ENCODE data around the gene SDR42E2. TPM values are rescaled to one million over a fixed set of nuclear protein-coding genes. Genes with fewer than 3 reads are reported as not detected.

SDR42E2 gene
- total RNA-seq, 1 donor from 2014 or later = 0.24 TPM

- no peak for DNase-seq
- no peaks in the 10 kb centered on the region for H3K36me3 ChIP-seq
- TF ChIP-seq CTCF (IDR thresholded peaks at IDR 0.05) = no peak
- H3K9me3 ChIP-seq = no peaks in the 10 kb centered on the region
- no peak for ATAC-seq
- no peaks in the 10 kb centered on the region for H3K27me3 ChIP-seq (ENCODE audit: low read depth)
- H3K4me1 ChIP-seq = peaks cover 16% of the 10 kb centered on the region
- no peak overlapping the region for H3K27ac ChIP-seq
- no peak overlapping the region for H3K4me3 ChIP-seq
- intact Hi-C loops (cut with DNase I) = no loop called here
Observed at GRCh38 chr16:22184615-22184968, 22.3 kb downstream of the SDR42E2 start.

GRCh38 chr16:22186517-22186916 lies 24.2 kb downstream of the SDR42E2 start:
- intact Hi-C loops (cut with DNase I) = loop anchor here (5.0 kb wide), 1 partner anchor 184 kb away; the partner anchor contains the start of gene PDZD9
- no peak for ATAC-seq
- H3K4me3 ChIP-seq = no peak overlapping the region
- no peak for TF ChIP-seq CTCF (IDR thresholded peaks at IDR 0.05)
- H3K36me3 ChIP-seq = no peaks in the 10 kb centered on the region
- no peak for DNase-seq
- H3K4me1 ChIP-seq = peaks cover 20% of the 10 kb centered on the region
- H3K27ac ChIP-seq = no peak overlapping the region
- no peaks in the 10 kb centered on the region for H3K9me3 ChIP-seq
- H3K27me3 ChIP-seq (ENCODE audit: low read depth) = no peaks in the 10 kb centered on the region

GRCh38 chr16:22188267-22188594 lies 25.9 kb downstream of the SDR42E2 start:
- Histone ChIP-seq H3K27me3 (ENCODE audit: low read depth) (no peaks in the 10 kb centered on the region), H3K27ac (no peak overlapping the region), H3K36me3 (no peaks in the 10 kb centered on the region), H3K9me3 (no peaks in the 10 kb centered on the region), H3K4me1 (peaks cover 36% of the 10 kb centered on the region), H3K4me3 (no peak overlapping the region)
- ATAC-seq (no peak), DNase-seq (no peak)
- intact Hi-C loops (cut with DNase I) = loop anchor here (5.0 kb wide), 1 partner anchor 186 kb away; the partner anchor contains the start of gene PDZD9
- no peak for TF ChIP-seq CTCF (IDR thresholded peaks at IDR 0.05)

- peaks cover 41% of the 10 kb centered on the region for H3K4me1 ChIP-seq
- H3K27me3 ChIP-seq (ENCODE audit: low read depth) = no peaks in the 10 kb centered on the region
- peak; percentile 84 for TF ChIP-seq CTCF (IDR thresholded peaks at IDR 0.05)
- H3K27ac ChIP-seq = peak overlapping the region; percentile 93
- H3K36me3 ChIP-seq = no peaks in the 10 kb centered on the region
- ATAC-seq = no peak
- H3K9me3 ChIP-seq = no peaks in the 10 kb centered on the region
- intact Hi-C loops (cut with DNase I) = loop anchor here (5.0 kb wide), 1 partner anchor 187 kb away; the partner anchor contains the start of gene PDZD9
- peak; percentile 65 for DNase-seq
- H3K4me3 ChIP-seq = peak overlapping the region; percentile 78
Observed at GRCh38 chr16:22188595-22189442, 26.5 kb downstream of the SDR42E2 start.

- TF ChIP-seq CTCF (IDR thresholded peaks at IDR 0.05) = no peak
Observed at GRCh38 chr16:22189473-22190080, 27.3 kb downstream of the SDR42E2 start.

More at GRCh38 chr16:22189473-22190080, 27.3 kb downstream of the SDR42E2 start:
- no peaks in the 10 kb centered on the region for H3K9me3 ChIP-seq
- peaks cover 41% of the 10 kb centered on the region for H3K4me1 ChIP-seq
- no peaks in the 10 kb centered on the region for H3K27me3 ChIP-seq (ENCODE audit: low read depth)
- ATAC-seq (no peak), DNase-seq (peak; percentile 60)
- intact Hi-C loops (cut with DNase I) = loop anchor here (5.0 kb wide), 1 partner anchor 187 kb away; the partner anchor contains the start of gene PDZD9
- no peaks in the 10 kb centered on the region for H3K36me3 ChIP-seq
- peak overlapping the region; percentile 93 for H3K27ac ChIP-seq
- H3K4me3 ChIP-seq = peak overlapping the region; percentile 78
